ENCODE results near the gene CCDC184. TPM values are rescaled to one million over a fixed set of nuclear protein-coding genes. Genes with fewer than 3 reads are reported as not detected.
"Not testable (repeated sequence)": the region's sequence is repeated elsewhere in the genome, so short reads cannot be mapped to it uniquely, and the experiment has no call there.

Gene CCDC184
- total RNA-seq, 2 donors from 2014 or later: 0.17 to 0.32 TPM

GRCh38 chr12:48199774-48200221 lies 16.4 kb downstream of the CCDC184 start:
- DNase-seq (no peak), ATAC-seq (replicated peaks in 1 of 2) (no peak)
- Mint-ChIP-seq H3K4me3 (peak overlapping the region; percentile 89 to 95), H3K9me3 (peaks cover 16 to 19% of the 10 kb centered on the region in 2 donors), H3K36me3 (ENCODE audit: insufficient read depth in 2 of 2) (peaks cover 18 to 35% of the 10 kb centered on the region in 2 donors), H3K4me1 (ENCODE audit: low read depth) (peaks cover 40% of the 10 kb centered on the region), H3K27me3 (ENCODE audit: low read depth) (peaks cover 4% of the 10 kb centered on the region), H3K27ac (peak overlapping the region; percentile 92)

DNA sequence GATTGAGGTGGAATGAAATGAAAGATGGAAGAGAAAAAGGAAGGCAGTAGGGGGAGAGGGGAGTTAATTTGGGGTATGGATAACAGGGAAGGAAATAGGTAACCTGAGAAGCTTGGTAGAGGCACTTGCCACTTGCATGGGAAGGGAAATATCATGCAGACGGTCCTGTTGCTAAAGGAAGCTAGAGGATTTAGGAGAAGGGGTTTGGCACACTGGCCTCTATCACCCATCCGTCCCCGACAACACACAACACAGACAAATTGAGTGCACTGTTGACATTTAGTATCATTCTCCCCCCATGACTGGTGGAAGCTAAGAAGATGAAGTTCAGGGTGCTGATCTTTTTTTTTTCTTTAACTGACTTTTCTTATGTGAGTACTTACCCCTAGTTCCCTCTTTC lies 17.6 kb downstream of the CCDC184 start:
- peak overlapping the region in 1 of 2 donors; percentile 59 for H3K4me3 Mint-ChIP-seq
- ATAC-seq (replicated peaks in 1 of 2): no peak
- no peak overlapping the region for H3K27ac Mint-ChIP-seq

DNA sequence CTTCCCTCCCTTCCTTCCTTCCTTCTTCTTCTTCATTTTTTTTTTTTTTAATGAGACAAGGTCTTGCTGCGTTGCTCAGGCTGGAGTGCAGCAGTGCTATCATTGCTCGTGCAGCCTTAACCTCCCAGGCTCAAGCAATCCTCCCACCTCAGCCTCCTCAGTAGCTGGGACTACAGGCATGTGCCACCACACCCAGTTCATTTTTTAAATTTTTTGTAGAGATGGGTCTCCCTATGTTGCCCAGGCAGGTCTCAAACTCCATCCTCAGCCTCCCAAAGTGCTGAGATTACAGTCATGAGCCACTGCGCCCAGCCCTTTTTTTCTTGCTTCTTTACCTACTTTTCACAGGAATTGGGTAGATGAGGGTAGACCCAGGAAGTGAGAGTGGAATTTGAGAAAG lies 18.1 kb downstream of the CCDC184 start:
- peak overlapping the region; percentile 52 for H3K27ac Mint-ChIP-seq
- peaks cover 40% of the 10 kb centered on the region for H3K4me1 Mint-ChIP-seq (ENCODE audit: low read depth)
- DNase-seq (no peak), ATAC-seq (replicated peaks in 1 of 2) (no peak)
- H3K9me3 Mint-ChIP-seq: peaks cover 16 to 19% of the 10 kb centered on the region in 2 donors
- H3K27me3 Mint-ChIP-seq (ENCODE audit: low read depth): no peaks in the 10 kb centered on the region
- H3K36me3 Mint-ChIP-seq (ENCODE audit: insufficient read depth in 2 of 2): peaks cover 21 to 43% of the 10 kb centered on the region in 2 donors
- H3K4me3 Mint-ChIP-seq: peak overlapping the region in 1 of 2 donors; percentile 20

More for the DNA sequence above, 17.6 kb downstream of the CCDC184 start:
- Mint-ChIP-seq H3K9me3 (peaks cover 16 to 19% of the 10 kb centered on the region in 2 donors), H3K4me1 (ENCODE audit: low read depth) (peaks cover 40% of the 10 kb centered on the region), H3K27me3 (ENCODE audit: low read depth) (no peaks in the 10 kb centered on the region), H3K36me3 (ENCODE audit: insufficient read depth in 2 of 2) (peaks cover 18 to 39% of the 10 kb centered on the region in 2 donors)
- no peak for DNase-seq

DNA sequence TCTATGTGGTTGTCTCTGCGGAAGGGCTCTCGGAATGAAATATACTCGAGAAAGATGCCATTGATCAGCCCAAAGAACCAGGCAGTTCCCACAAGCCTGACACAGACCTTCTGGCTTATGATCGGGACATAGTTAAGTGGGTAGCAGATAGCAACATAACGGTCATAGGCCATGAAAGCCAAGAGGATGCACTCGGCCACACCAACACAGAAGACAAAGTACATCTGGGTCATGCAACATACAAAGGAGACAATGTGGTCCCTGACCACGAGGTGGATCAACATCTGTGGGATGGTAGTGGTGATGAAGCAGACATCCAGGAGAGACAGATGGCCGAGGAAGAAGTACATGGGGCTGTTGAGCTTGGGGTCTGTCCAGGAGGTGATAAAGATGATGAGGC lies 19.3 kb downstream of the CCDC184 start:
- Mint-ChIP-seq H3K27ac (no peak overlapping the region), H3K4me3 (no peak overlapping the region), H3K4me1 (ENCODE audit: low read depth) (peaks cover 32% of the 10 kb centered on the region), H3K27me3 (ENCODE audit: low read depth) (no peaks in the 10 kb centered on the region), H3K9me3 (peaks cover 16 to 27% of the 10 kb centered on the region in 2 donors), H3K36me3 (ENCODE audit: insufficient read depth in 2 of 2) (peaks cover 27 to 52% of the 10 kb centered on the region in 2 donors)
- no peak for ATAC-seq (replicated peaks in 1 of 2)
- no peak for DNase-seq

- Mint-ChIP-seq H3K27me3 (ENCODE audit: low read depth) (no peaks in the 10 kb centered on the region), H3K36me3 (ENCODE audit: insufficient read depth in 2 of 2) (peaks cover 28 to 54% of the 10 kb centered on the region in 2 donors), H3K4me1 (ENCODE audit: low read depth) (peaks cover 32% of the 10 kb centered on the region), H3K9me3 (peaks cover 18 to 27% of the 10 kb centered on the region in 2 donors), H3K27ac (no peak within 1 kb of the TSS), H3K4me3 (no peak within 1 kb of the TSS)
- ATAC-seq (replicated peaks in 1 of 2) (no peak), DNase-seq (no peak)
Observed at GRCh38 chr12:48203192-48203591, 19.7 kb downstream of the CCDC184 start, which contains the start of gene OR10AD1. Gene OR10AD1, minus strand, starts transcription at chr12:48203292. Its CDS starts 0 bp downstream, at chr12:48203292.

DNA sequence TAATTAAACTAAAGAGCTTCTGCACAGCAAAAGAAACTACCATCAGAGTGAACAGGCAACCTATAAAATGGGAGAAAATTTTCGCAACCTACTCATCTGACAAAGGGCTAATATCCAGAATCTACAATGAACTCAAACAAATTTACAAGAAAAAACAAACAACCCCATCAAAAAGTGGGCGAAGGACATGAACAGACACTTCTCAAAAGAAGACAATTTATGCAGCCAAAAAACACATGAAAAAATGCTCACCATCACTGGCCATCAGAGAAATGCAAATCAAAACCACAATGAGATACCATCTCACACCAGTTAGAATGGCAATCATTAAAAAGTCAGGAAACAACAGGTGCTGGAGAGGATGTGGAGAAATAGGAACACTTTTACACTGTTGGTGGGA lies 26.1 kb downstream of the CCDC184 start:
- H3K36me3 Mint-ChIP-seq (ENCODE audit: insufficient read depth in 2 of 2): peaks cover 15 to 22% of the 10 kb centered on the region in 2 donors
- H3K9me3 Mint-ChIP-seq: peaks cover 6 to 12% of the 10 kb centered on the region in 2 donors
- peaks cover 17% of the 10 kb centered on the region for H3K27me3 Mint-ChIP-seq (ENCODE audit: low read depth)
- not testable (repeated sequence) for DNase-seq; H3K4me3 Mint-ChIP-seq; ATAC-seq (replicated peaks in 1 of 2); H3K27ac Mint-ChIP-seq
- H3K4me1 Mint-ChIP-seq (ENCODE audit: low read depth): peaks cover 12% of the 10 kb centered on the region

GRCh38 chr12:48216785-48217184 lies 33.3 kb downstream of the CCDC184 start:
- H3K9me3 Mint-ChIP-seq: no peaks in the 10 kb centered on the region
- H3K27ac Mint-ChIP-seq: no peak overlapping the region
- H3K27me3 Mint-ChIP-seq (ENCODE audit: low read depth): peaks cover 14% of the 10 kb centered on the region
- peaks cover 10% of the 10 kb centered on the region for H3K4me1 Mint-ChIP-seq (ENCODE audit: low read depth)
- no peak overlapping the region for H3K4me3 Mint-ChIP-seq
- ATAC-seq (replicated peaks in 1 of 2) (no peak), DNase-seq (no peak)
- H3K36me3 Mint-ChIP-seq (ENCODE audit: insufficient read depth in 2 of 2): no peaks in the 10 kb centered on the region

- Mint-ChIP-seq H3K4me3 (no peak overlapping the region), H3K27me3 (ENCODE audit: low read depth) (peaks cover 4% of the 10 kb centered on the region), H3K4me1 (ENCODE audit: low read depth) (no peaks in the 10 kb centered on the region), H3K9me3 (no peaks in the 10 kb centered on the region), H3K27ac (no peak overlapping the region), H3K36me3 (ENCODE audit: insufficient read depth in 2 of 2) (peaks cover 0 to 2% of the 10 kb centered on the region in 2 donors)
- ATAC-seq (replicated peaks in 1 of 2) (no peak), DNase-seq (no peak)
Observed at GRCh38 chr12:48219631-48220030, 36.2 kb downstream of the CCDC184 start.

GRCh38 chr12:48220701-48221100 lies 37.3 kb downstream of the CCDC184 start:
- ATAC-seq (replicated peaks in 1 of 2): no peak
- Mint-ChIP-seq H3K27ac (no peak overlapping the region), H3K9me3 (no peaks in the 10 kb centered on the region), H3K4me3 (no peak overlapping the region), H3K27me3 (ENCODE audit: low read depth) (peaks cover 6% of the 10 kb centered on the region), H3K36me3 (ENCODE audit: insufficient read depth in 2 of 2) (peaks cover 0 to 2% of the 10 kb centered on the region in 2 donors), H3K4me1 (ENCODE audit: low read depth) (no peaks in the 10 kb centered on the region)
- DNase-seq: no peak

DNA sequence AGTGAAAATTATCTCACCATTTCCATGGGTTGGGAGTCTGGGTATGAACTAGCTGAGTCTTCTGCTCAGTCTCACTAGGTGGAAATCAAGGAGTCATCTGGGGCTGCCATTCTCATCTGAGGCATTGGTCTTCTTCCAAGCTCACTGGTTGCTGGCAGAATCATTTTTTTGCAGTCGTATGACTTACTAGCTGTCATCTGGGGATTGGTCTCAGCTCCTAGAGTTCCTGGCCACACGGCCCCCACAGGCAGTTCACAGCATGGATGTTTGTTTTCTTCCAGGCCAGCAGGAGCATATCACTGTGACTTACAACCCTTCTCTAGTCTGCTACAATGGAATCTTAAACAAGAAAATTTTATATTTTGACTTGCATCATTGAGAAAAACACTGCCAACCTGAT lies 38.2 kb downstream of the CCDC184 start:
- H3K4me1 Mint-ChIP-seq (ENCODE audit: low read depth): no peaks in the 10 kb centered on the region
- ATAC-seq (replicated peaks in 1 of 2): no peak
- H3K27me3 Mint-ChIP-seq (ENCODE audit: low read depth): peaks cover 9% of the 10 kb centered on the region

DNA sequence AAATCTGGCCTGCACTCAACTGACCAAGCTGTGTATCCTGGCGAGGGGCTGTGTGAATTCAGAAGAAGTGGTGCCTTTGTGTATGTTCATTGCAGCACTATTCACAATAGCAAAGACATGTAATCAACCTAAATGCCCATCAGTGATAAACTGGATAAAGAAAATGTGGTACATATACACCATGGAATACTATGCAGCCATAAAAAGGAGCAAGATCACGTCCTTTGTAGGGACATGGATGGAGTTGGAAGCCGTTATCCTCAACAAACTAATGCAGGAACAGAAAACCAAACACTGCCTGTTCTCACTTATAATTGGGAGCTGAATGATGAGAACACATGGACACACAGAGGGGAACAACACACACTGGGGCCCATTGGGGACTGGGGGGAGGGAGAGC lies 41.1 kb downstream of the CCDC184 start:
- H3K27me3 Mint-ChIP-seq (ENCODE audit: low read depth): peaks cover 13% of the 10 kb centered on the region
- ATAC-seq (replicated peaks in 1 of 2); H3K4me1 Mint-ChIP-seq (ENCODE audit: low read depth); H3K4me3 Mint-ChIP-seq; H3K36me3 Mint-ChIP-seq (ENCODE audit: insufficient read depth in 2 of 2); DNase-seq; H3K27ac Mint-ChIP-seq: not testable (repeated sequence)
- peaks cover 2 to 10% of the 10 kb centered on the region in 2 donors for H3K9me3 Mint-ChIP-seq

More for the DNA sequence above, 38.2 kb downstream of the CCDC184 start:
- Mint-ChIP-seq H3K4me3 (no peak overlapping the region), H3K27ac (no peak overlapping the region), H3K9me3 (peaks cover 0 to under 1% of the 10 kb centered on the region in 2 donors), H3K36me3 (ENCODE audit: insufficient read depth in 2 of 2) (peaks cover 0 to 2% of the 10 kb centered on the region in 2 donors)
- no peak for DNase-seq

DNA sequence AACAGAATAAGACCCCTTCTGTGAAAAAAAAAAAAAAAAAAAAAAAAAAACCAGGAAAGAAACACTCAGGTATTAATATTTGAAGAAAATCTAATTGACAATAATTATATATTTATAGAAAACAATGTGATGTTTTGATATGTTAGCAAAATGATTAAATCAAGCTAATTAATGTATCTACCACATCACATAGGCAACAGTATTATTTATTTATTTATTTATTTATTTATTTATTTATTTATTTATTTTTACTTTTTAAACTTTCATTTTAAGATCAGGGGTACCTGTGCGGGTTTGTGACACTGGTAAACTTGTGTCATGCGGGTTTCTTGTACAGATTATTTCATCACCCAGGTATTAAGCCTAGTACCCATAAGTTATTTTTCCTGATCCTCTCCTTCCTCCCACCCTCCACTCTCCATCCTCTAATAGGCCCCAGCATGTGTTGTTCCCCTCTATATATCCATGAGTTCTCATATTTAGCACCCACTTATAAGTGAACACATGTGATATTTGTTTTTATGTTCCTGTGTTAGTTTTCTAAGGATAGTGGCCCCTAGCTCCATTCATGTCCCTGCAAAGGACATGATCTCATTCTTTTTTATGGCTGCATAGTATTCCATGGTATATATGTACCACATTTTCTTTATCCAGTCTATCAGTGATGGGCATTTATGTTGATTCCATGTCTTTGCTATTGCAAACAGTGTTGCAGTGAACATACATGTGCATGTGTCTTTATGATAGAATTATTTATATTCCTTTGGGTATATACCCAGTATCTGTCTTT lies 47.9 kb downstream of the CCDC184 start:
- H3K4me1 Mint-ChIP-seq (ENCODE audit: low read depth); H3K27me3 Mint-ChIP-seq (ENCODE audit: low read depth); H3K27ac Mint-ChIP-seq; ATAC-seq (replicated peaks in 1 of 2); H3K4me3 Mint-ChIP-seq; DNase-seq; H3K36me3 Mint-ChIP-seq (ENCODE audit: insufficient read depth in 2 of 2): not testable (repeated sequence)
- H3K9me3 Mint-ChIP-seq: peaks cover 2 to 13% of the 10 kb centered on the region in 2 donors
